Hepatocyte (in vitro differentiated cells): ENCODE results near the gene LUZP4.

Experiments
- CTCF ChIP-seq: fragments of 200-600 bp; sonication (generic); IDR thresholded peaks from 2 replicates; pipeline ENCODE4 v1.5.1; 2016; ENCODE audit warnings: antibody characterized with exemption, mild to moderate bottlenecking; ENCODE audit not compliant: poor library complexity
- EZH2 ChIP-seq: fragments of 200-600 bp; sonication (generic); IDR thresholded peaks from 2 replicates; pipeline ENCODE4 v1.6.1; 2016; ENCODE audit warnings: antibody characterized with exemption, mild to moderate bottlenecking, borderline replicate concordance
- EZH2phosphoT487 ChIP-seq: fragments of 200-600 bp; sonication (generic); IDR thresholded peaks from one replicate; pipeline ENCODE4 v1.6.1; 2018; ENCODE audit warnings: antibody characterized with exemption, mild to moderate bottlenecking, low read depth, moderate library complexity; ENCODE audit not compliant: unreplicated experiment, severe bottlenecking

- TF ChIP-seq CTCF, result no peak
- no peak for TF ChIP-seq EZH2
- TF ChIP-seq EZH2phosphoT487, result no peak
Measured at GRCh38 chrX:115324194-115324593, 34.7 kb downstream of the LUZP4 start.
